ENCODE results near the gene OTOP1.
"Not testable (repeated sequence)": the region's sequence is repeated elsewhere in the genome, so short reads cannot be mapped to it uniquely, and the experiment has no call there.

The OTOP1 gene

DNA sequence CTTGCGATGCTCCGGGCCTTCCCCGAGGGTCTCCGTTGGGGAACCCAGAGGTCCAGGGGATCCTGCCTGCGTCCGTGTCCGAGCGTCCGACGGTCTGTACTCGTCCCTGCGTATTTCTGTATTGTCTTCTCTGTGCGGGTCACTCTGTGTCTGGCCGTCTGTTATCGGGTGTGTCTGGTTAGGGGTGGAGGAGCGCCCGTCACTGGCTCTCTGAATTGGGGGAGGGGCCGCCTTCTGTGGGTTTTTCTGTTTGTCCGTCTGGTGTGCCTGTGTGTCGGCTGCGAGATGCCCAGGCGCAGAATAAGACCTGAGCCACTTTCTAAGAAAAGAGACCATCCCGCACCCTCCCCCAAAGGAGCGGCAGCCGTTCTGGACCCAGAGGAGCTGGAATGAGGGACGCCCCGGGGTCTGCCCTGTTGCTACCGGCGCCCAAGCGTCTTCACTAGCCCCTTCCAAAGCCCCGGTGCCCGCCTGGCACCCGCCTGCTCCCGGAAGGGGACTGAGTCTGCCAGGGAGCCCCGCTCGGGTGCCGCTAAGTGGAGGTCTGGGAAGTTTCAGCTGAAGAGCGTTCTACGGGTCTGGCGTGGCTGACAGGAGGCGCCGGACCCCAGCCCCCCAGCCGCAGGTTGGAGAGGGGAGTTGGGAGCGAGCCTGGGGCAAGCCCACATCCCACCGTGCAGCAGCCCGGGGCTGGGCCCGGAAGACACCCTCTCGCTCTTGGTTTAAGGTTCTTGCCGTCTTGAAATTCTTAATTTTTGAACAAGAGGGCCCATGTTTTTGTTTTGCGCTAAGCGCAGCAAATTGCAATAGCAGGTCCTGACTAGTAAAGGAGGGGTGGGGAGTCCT is 1.0 kb upstream of the OTOP1 start:
- no peak for DNase-seq

DNA sequence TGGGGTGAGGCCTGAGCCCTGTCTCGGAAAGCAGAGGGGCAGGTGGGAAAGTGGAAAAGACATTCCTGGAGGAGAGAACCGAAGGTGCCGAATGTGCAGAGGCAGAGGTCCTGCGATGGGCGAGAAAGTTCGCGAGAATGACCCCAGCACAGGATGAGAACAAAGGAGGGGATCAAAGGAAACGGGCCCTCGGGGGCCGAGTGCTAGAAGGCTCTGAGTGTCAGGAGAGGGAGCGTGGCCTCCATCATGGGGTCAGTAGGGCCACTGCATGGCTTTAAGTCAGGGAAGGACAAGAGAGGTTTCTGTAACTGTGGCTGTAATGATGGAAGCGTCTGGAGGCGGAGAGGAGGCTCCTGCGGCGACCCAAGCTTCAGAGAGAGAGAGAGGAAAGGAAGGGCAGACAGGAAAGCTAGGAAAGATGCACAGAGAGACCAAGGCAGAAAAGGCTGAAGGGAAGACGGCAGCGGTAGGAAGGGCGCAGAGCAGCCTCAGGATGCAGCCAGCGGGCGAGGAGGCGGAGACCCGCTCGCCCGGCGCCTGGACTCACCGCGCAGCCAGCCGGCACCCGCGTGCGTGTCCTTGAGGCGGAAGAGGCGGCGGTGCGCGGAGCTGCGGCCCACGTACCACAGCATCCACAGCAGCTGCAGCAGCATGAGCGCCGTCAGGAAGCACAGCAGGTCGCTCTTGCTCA is 669 bp downstream of the OTOP1 start:
- DNase-seq: no peak

DNA sequence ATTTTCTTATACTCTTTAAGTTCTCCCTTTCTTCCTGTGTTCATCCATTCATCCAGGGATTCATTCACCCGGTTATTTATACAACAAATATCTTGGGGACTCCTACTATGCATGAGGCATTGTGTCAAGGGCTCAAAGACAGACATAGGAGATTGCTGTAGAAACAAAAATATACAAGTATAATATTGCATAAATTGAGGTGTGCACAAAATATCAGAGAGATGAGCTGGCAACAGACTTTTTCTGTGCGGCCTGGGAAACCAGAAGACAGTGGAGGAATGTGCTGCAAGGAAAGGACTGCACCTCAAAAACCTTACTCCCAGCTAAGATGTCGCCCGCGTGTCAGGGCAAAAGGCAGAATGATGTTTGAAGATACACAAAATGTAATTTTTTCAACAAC is 9.6 kb downstream of the OTOP1 start:
- DNase-seq: no peak

DNA sequence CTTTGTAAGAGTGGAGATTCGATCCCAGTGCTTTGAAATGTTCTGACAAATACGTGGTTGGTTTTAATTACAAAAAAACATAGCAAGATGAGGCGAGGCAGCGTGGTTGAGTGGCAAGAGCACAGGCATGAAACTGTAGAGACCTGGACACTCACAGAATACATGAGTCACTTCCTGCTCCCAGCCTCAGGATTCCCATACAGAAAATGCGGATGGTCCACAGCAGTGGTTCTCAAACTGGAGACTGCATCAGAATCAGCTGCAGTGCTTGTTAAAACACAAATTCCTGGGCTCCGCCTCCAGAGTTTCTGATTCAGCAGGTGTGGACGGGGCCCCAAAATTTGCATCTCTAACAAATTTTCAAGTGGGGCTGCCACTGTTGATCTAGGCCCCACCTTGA is 10.1 kb downstream of the OTOP1 start:
- DNase-seq: no peak

DNA sequence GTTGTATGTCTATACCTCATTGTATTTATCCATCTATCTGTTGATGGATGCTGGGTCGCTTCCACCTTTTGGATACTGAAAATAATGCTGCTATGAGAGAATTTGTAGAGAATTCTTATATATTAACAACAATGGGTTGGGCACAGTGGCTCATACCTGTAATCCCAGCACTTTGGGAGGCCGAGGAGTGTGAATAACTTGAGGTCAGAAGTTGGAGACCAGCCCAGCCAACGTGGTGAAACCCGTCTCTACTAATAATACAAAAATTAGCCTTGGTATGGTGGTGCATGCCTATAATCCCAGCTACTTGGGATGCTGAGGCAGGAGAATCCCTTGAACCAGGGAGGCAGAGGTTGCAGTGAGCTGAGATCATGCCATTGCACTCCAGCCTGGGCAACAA is 13.1 kb downstream of the OTOP1 start:
- not testable (repeated sequence) for DNase-seq

DNA sequence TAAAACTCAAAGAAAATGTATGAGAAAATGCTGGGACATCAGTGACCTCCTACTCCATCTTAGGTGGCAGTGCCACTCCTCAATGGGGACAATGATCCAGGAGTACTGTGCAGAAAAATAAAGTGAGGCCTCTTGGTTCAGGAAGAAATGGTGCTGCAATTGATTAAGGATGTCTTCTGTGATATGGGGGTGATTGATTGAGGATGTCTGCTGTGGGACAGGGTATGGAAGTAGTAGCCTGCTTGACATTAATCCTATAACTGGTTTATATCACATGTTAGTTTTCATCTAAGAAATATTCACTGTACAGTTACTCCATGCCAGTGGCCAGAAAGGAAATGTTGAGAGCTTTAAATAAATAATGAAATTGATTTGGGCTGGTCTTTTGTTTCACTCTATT is 20.5 kb downstream of the OTOP1 start:
- no peak for DNase-seq

DNA sequence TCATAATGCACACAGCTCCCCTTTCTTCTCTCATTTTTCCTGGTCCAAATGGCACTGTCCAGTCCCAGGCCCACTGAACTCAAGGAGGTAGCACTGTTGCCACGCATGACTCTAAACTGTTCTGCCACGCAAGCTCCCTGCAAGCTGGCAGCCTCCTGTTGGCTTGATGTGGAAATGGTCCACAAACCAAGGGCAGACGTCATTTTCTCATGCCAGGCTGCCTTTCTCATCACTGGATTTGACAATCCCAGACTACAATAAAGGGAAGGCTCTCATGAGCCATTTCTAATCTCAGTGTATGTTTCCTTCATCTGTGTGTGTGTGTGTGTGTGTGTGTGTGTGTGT is 22.4 kb downstream of the OTOP1 start:
- DNase-seq: no peak

DNA sequence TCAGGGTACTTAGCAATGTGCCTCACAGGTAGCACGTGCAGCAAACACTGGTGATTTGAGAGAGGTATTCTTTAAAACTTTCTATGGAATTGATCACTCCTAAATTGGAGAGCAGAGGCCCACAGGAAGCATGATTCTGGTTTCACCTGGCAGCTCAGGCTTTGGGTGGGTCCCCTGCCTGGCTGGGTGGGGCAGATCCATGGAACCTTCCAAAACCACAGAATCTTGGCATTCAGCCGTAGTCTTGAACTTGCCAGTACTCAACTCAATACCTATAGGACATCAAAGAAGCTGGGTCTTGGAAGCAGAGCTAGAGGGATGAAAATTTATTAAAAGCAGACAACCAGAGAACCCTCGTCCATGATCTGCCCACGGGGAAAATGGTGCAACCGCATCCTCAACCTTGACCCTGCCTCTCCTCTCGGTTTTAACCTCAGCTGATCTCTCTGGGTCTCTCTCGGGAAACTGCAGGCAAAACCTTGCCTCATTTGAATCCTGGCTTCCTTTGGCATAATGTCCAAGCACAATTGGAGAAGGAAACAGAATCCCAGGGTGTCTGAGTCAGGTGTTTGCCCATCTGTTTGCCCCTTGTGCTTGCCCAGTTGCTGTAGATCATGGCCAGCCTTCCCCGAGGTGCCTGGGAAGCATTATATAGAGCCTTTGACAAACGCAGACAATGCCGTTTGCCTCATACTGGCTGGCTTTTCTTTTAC is 22.9 kb downstream of the OTOP1 start:
- DNase-seq: no peak

DNA sequence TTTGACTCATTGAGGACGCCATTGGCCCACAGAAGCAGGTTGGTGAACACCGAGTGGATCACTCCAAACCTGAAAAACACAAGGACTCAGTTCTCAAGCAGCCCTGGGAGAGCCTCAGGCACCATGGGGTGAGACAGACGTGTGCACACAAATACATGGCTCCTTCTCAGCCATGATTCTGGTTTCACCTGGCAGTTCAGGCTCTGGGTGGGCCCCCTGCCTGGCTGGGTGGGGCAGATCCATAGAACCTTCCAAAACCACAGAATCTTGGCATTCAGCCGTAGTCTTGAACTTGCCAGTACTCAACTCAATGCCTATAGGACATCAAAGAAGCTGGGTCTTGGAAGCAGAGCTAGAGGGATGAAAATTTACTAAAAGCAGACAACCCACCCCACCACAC is 24.2 kb downstream of the OTOP1 start:
- no peak for DNase-seq

DNA sequence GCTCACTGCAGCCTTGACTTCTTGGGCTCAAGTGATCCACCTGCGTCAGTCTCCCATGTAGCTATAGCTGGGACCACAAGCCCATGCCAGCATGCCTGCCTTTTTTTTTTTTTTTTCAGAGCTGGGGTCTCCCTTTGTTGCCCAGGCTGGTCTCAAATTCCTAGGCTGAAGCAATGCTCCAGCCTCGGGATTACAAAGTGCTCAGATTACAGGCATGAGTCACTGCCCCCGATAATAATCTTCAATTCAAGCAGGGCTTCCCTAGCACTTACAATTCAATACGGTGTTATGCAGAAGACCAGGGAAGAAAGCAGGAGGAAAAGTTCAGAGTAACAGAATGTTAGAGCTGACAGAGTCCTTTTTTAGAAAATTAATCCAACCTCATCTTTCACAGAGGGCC is 26.1 kb downstream of the OTOP1 start:
- no peak for DNase-seq

DNA sequence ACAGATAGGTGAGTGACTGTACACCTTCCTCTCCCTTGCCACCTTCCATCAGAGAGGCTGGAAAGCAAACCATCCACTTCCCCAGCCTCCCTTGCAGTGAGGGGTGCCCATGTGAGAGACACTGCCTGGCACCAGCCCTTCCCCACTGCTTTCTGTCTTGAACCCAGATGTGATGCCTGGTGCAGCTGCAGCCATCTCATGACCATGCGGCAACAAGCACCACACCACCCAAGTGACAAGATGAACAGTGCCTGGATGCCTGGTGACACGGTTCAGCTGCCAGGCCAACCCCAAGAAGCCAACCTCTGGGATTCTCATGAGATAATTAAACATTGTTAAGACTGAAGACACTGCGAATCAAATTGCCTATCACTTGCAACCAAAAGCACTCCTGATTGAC is 31.4 kb downstream of the OTOP1 start:
- no peak for DNase-seq

DNA sequence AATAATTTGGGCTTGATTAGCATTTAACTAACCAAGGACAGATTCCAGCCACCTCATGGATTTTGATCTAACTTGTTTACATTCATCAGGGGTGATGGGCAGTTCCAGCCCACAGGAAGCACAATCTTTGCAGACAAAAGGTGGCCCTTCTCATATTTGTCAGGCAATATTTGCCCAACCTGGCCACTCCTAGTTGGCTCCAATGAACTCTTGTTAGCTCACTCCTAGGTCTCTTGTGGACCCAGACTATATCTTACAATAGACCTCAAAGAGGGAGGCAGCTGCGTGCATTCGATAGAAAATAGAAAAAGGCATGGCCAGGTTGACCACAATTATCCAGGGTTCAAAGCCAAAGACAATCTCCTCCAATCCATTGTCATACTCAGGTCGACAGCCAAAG is 38.2 kb downstream of the OTOP1 start:
- peak; percentile 8 for DNase-seq

DNA sequence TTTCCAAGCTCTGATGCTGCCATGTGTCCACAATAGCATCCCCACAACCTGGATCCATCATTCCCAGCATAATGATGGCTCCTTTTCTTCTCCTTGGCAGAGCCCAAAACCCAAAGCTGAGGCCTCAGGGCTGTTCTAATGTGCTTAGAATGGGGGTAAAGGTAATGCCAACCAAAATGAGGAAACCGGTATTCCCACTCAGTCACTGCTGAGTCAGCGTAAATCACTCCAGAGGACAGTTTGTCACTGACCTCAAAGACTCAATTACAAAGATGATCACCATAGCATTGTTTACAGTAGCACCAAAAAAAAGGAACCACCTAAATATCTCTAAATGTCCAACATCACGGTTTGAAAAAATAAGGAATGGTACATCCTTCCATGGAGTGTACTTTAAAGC is 41.2 kb downstream of the OTOP1 start:
- DNase-seq: no peak

DNA sequence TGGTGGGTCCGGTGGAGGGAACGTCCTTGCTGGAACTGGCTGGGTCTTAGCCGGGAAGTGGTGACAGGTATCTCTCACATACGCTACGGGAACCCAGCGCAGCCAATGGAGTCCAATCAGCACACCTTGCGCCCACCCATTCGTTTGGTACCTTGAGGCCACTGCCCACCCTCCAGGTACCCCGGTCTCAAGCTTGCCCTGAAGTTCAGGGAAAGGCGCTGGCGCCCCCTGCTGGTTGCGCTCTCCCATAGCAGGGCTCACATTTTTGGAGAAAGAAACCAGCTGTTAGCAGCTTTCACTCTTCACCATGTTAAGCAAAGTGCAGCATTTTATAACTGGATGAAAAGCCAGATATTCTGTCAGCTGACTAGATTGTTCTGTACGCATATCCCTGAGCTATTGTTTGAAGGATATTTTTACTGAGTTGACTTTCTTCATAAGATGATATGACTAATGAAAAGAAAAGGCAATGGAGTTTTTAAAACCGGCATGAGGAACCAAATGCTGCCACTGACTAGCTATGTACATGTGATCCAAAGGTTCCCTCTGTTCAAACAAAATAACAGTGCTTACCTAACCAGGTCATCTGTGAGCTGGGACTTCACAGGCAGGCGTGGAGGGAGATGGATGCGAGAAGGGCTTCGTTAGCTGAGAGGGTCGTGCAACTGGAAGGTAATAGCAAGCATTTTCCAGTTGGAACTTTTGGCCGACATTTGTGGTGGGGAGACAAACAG is 43.7 kb downstream of the OTOP1 start:
- peak; percentile 7 for DNase-seq

DNA sequence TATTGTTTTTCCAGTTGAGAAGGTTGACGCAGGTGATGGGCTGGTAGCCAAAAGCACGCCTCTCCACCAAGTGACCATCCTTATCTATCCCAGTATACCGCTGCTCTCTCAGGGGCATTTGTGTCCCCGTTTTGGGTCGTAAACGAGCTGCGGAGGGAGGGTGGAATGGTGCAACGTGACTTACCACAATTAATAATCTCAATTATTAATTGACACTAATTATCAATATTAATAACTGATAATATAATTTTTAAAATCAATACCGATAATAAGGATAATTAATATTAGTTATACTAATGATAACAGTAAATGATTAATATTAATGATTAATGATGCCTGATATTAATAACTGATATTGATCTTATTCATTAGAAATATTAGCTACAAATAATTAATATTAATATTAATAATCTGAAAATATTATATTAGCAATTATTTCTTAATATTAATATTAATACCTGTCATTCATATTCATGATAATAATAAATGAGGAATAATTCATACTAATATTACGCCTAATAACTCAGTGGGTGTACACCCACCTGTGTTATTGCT is 56.1 kb downstream of the OTOP1 start:
- no peak for DNase-seq

DNA sequence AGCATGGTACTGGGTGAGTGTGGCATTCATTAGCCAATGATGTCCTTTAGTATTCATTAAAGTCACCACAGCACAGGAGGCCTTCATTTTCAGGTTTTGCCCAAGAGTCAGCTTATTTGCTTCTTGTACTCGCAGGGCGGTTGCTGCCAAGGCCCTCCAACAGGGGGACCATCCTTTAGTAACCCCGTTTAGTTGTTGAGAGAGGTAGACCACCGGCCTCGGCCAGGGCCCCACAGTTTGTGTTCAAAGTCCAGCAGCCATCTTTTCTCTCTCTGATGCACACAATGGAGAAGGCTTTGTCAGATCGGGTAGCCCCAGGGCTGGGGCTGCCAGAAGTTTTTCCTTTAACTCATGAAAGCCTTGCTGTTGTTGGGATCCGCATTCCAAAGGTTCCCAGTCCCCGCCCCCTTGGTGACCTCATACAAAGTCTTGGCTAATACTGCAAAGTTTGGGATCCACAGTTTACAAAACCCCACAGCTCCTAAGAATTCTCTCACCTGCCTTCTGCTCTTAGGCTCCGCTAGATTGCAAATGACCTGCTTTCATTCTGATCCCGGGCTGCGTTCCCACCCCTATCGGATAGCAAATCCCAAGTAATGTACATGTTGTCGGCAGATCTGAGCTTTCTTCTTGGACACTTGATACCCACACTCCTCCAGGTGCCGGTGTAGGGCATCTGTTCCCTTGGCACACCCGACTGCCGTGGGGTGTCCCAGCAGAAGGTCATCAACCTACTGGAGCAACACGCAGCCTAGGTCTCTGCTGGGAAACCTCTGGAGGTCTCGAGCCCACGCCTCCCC is 58.5 kb downstream of the OTOP1 start:
- DNase-seq: not testable (repeated sequence)

DNA sequence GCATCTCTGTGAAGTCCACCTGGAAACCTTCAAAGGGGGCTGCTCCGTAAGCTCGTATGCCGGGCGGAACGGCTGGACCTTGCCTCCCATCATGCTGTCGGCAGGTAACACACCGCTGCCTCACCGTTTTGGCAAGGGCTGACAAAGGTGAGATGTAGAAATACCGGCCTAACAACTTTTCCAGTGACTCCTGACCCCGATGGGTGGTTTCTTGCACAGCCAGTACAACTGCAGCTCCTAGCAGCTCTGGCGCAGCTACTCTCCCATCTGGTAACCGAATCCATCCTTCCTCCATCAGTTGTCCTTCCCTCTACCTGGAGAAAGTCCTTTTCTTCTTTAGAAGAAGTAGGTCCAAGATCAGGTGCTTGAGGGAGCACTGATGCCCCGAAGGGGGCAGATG is 59.7 kb downstream of the OTOP1 start:
- DNase-seq: peak; percentile 35

DNA sequence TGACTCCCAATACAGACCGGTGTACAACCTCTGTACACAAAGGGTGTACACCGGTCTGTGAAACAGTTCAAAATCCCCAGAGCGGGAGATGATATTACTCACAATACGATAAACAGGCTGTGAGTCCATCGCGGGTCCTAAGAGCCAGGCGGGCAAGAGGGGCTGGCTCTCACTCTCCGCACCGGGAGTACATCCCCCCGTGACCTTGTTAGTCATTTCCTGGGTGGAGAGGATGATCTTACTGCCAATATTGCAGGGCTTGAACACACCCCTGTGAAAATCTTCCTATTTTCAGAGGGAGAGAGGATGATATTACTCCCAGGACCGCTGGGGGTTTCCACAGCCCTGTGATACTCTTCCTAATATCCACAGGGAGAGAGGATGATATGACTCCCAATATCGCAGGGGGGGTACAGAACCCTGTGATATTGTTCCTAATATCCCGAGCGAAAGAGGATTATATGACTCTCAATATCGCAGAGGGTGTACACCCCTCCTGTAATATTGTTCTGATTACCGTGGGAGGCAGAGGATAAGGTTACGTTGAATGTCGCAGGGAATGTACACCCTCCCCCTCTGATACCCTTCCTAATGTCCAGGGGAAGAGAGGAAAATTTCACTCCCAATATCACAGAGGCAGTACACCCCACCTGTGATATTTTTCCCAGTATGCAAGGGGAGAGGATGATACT is 60.9 kb downstream of the OTOP1 start:
- not testable (repeated sequence) for DNase-seq

DNA sequence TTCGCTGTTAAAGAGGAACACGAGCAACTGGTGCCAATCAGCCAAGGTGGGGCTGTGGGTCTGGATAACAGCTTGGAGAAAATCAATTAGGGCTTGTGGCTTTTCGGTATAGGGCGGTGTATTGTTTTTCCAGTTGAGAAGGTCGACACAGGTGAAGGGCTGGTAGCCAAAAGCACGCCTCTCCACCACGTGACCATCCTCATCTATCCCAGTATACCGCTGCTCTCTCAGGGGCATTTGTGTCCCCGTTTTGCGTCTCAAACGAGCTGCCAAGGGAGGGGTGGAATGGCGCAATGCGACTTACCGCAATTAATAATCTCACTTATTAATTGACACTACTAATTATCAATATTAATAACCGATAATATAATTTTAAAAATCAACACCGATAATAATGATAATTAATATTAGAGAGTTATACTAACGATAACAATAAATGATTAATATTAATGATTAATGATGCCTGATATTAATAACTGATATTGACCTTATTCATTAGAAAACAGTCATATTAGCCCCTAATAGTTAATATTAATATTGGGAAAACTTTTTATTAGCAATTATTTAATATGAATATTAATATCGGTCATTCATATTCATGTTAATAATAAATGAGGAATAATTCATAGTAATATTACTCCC is 62.1 kb downstream of the OTOP1 start:
- DNase-seq: not testable (repeated sequence)

DNA sequence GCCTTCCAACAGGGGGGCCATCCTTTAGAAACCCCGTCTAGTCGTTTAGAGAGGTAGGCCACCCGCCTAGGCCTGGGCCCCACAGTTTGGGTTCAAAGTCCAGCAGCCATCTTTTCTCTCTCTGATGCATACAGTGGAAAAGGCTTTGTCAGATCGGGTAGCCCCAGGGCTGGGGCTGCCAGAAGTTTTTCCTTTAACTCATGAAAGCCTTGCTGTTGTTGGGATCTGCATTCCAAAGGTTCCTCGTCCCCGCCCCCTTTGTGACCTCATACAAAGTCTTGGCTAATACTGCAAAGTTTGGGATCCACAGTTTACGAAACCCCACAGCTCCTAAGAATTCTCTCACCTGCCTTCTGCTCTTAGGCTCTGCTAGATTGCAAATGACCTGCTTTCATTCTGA is 64.5 kb downstream of the OTOP1 start:
- DNase-seq: not testable (repeated sequence)
